Panc1 (cell line): ENCODE results near the gene ITGA11. TPM values are rescaled to one million over a fixed set of nuclear protein-coding genes. Genes with fewer than 3 reads are reported as not detected.

Experiments used
- ATAC-seq: fragments of 200-7000 bp; cut with Tn5 transposase; 2 replicates; pipeline ENCODE4 v1.9.1; 2020; ENCODE audit warnings: mild to moderate bottlenecking, moderate library complexity
- BruUV-seq: library from RNA; stranded (reverse); fragments of 400-500 nt; replicated peaks from 2 replicates; lab custom pipeline; 2021; lab: Mats Ljungman, UMichigan
- CTCF ChIA-PET: fragments of 300-600 bp; sonication (Branson Sonifier 250); formaldehyde crosslinking; loops from one replicate; lab custom pipeline; 2022; ENCODE audit warnings: antibody characterized with exemption; lab: Charles Lee
- POLR2A ChIA-PET: fragments of 300-600 bp; sonication (Branson Sonifier 250); formaldehyde crosslinking; loops from one replicate; lab custom pipeline; 2022; ENCODE audit warnings: antibody characterized with exemption; lab: Charles Lee
- DNase-seq: peaks from one replicate; pipeline ENCODE4 v3.0.0-alpha.2; 2010; ENCODE audit warnings: low read depth, low spot score
- H3K27ac ChIP-seq: 2 replicates; pipeline ENCODE4 v1.5.1; 2011; ENCODE audit warnings: mild to moderate bottlenecking, low read length, inconsistent platforms
- H3K27me3 ChIP-seq: fragments of 200-500 bp; sonication (Bioruptor generic); 2 replicates; pipeline ENCODE4 v1.6.0; 2014; ENCODE audit warnings: low read length, inconsistent platforms; ENCODE audit not compliant: control insufficient read depth, insufficient read depth
- H3K36me3 ChIP-seq: fragments of 200-500 bp; sonication (Bioruptor generic); 2 replicates; pipeline ENCODE4 v1.5.1; 2014; ENCODE audit warnings: inconsistent platforms, mild to moderate bottlenecking, low read length, moderate library complexity; ENCODE audit not compliant: control insufficient read depth, insufficient read depth
- H3K4me1 ChIP-seq: 2 replicates; pipeline ENCODE4 v1.5.1; 2011; ENCODE audit warnings: inconsistent platforms, mild to moderate bottlenecking, low read length, moderate library complexity; ENCODE audit not compliant: control insufficient read depth, insufficient read depth
- H3K4me3 ChIP-seq, 2 experiments: 2 replicates each; pipeline ENCODE4 v1.5.1; 2011 to 2012; ENCODE audit warnings: low read depth in 2 of 2, low read length in 2 of 2, mild to moderate bottlenecking in 2 of 2, inconsistent platforms in 1 of 2, moderate library complexity in 1 of 2
- H3K9me3 ChIP-seq: fragments of 200-500 bp; sonication (Bioruptor generic); 2 replicates; pipeline ENCODE4 v1.5.1; 2014; ENCODE audit warnings: low read depth, mild to moderate bottlenecking, inconsistent platforms, low read length, moderate library complexity; ENCODE audit not compliant: control insufficient read depth, insufficient read depth
- CTCF ChIP-seq: fragments of 450-650 bp; IDR thresholded peaks from 2 replicates; pipeline ENCODE4 v1.5.1; 2017; ENCODE audit warnings: mild to moderate bottlenecking
- POLR2AphosphoS5 ChIP-seq: IDR thresholded peaks from 2 replicates; pipeline ENCODE4 v1.6.1; 2012; ENCODE audit warnings: mild to moderate bottlenecking, low read depth, low read length, moderate library complexity
- SIN3A ChIP-seq: IDR thresholded peaks from 2 replicates; pipeline ENCODE4 v1.6.1; 2012; ENCODE audit warnings: low read depth, mild to moderate bottlenecking, low read length, moderate library complexity, borderline replicate concordance; ENCODE audit not compliant: insufficient read depth
- TCF7L2 ChIP-seq: IDR thresholded peaks from 2 replicates; pipeline ENCODE4 v1.6.1; 2011; ENCODE audit warnings: mild to moderate bottlenecking, low read depth, low read length, inconsistent platforms
- in situ Hi-C: cut with HindIII; loops from 2 replicates; pipeline ENCODE4 v1.10.0; 2016; ENCODE audit warnings: low sequenced_read_pairs, low pct_unique_long_range_greater_than_20kb
- intact Hi-C: fragments of 100-400 bp; cut with micrococcal nuclease; formaldehyde crosslinking; loops from one replicate; pipeline ENCODE4 v1.10.0; 2022; ENCODE audit not compliant: unreplicated experiment
- total RNA-seq: library from RNA; stranded (reverse); gene quantifications from one replicate; pipeline ENCODE4 v1.2.1, GENCODE V29; 2021; ENCODE audit not compliant: unreplicated experiment
- TF ChIP-seq, protein P1 (sequence below), 2 experiments: IDR thresholded peaks; 2 replicates each; pipeline ENCODE4 v1.6.1; 2011 to 2012; ENCODE audit warnings: low read depth in 2 of 2, control low read depth in 1 of 2, low read length in 1 of 2, mild to moderate bottlenecking in 1 of 2, moderate library complexity in 1 of 2; ENCODE audit not compliant: insufficient read depth in 1 of 2

ITGA11 gene
- total RNA-seq, 1 experiment from 2014 or later = 0.28 TPM

DNA sequence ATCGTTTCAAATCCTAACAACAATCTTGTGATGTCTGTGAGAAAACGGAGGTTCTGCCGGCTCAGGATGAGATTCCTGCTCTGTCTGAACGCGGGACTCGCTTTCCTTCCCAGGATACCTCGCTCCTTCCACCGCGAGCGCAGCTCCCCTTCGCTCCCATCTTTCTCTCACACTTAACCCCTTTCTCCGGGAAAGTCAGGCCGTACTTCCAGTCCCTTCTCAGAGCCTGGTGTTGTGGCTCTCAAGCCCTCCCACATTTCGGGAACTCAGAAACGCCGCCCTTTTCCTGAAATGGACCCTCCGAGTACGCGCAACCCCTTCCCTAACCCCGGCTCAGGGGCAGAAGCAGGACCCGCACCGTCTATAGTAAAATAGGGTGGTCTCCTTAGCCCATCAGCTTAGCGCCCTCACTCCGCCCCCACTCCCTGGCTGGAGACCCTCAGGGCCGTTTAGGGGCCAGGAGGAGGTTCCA, 154.8 kb downstream of the ITGA11 start:
- ChIA-PET CTCF (interaction anchor here (2.2 kb wide), 1 partner anchor 24 kb away, joined by 5 read pairs; no protein-coding TSS in a partner anchor), POLR2A (interaction anchor here (0.6 to 1.2 kb wide), 3 partner anchors 433 to 921 kb away, joined by 3 to 4 read pairs (median 3); no protein-coding TSS in a partner anchor)
- Histone ChIP-seq H3K4me1 (peaks cover 34% of the 10 kb centered on the region), H3K4me3 (peak overlapping the region; percentile 81 to 98), H3K36me3 (peaks cover 6% of the 10 kb centered on the region; the same call in 1 of the 2 replicates), H3K27ac (peak overlapping the region; percentile 99), H3K9me3 (no peaks in the 10 kb centered on the region), H3K27me3 (no peaks in the 10 kb centered on the region)
- intact Hi-C loops = no loop called here
- DNase-seq (no peak), ATAC-seq (peak; percentile 31)
- TF ChIP-seq CTCF (no peak), TCF7L2 (no peak), POLR2AphosphoS5 (no peak)
- TF ChIP-seq, protein P1, sequence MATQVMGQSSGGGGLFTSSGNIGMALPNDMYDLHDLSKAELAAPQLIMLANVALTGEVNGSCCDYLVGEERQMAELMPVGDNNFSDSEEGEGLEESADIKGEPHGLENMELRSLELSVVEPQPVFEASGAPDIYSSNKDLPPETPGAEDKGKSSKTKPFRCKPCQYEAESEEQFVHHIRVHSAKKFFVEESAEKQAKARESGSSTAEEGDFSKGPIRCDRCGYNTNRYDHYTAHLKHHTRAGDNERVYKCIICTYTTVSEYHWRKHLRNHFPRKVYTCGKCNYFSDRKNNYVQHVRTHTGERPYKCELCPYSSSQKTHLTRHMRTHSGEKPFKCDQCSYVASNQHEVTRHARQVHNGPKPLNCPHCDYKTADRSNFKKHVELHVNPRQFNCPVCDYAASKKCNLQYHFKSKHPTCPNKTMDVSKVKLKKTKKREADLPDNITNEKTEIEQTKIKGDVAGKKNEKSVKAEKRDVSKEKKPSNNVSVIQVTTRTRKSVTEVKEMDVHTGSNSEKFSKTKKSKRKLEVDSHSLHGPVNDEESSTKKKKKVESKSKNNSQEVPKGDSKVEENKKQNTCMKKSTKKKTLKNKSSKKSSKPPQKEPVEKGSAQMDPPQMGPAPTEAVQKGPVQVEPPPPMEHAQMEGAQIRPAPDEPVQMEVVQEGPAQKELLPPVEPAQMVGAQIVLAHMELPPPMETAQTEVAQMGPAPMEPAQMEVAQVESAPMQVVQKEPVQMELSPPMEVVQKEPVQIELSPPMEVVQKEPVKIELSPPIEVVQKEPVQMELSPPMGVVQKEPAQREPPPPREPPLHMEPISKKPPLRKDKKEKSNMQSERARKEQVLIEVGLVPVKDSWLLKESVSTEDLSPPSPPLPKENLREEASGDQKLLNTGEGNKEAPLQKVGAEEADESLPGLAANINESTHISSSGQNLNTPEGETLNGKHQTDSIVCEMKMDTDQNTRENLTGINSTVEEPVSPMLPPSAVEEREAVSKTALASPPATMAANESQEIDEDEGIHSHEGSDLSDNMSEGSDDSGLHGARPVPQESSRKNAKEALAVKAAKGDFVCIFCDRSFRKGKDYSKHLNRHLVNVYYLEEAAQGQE (IDR thresholded peaks at IDR 0.05; ENCODE audit: insufficient read depth in 1 of 2, low read depth in 2 of 2, low read length in 1 of 2) = no peak
- no TSS peak for BruUV-seq
- in situ Hi-C loops = no loop called here

- Histone ChIP-seq H3K4me1 (peaks cover 33% of the 10 kb centered on the region), H3K36me3 (peaks cover 6% of the 10 kb centered on the region; the same call in 1 of the 2 replicates), H3K27ac (peak overlapping the region; percentile 99), H3K4me3 (peak overlapping the region; percentile 81 to 98), H3K27me3 (no peaks in the 10 kb centered on the region), H3K9me3 (no peaks in the 10 kb centered on the region)
- POLR2A ChIA-PET = interaction anchor here (0.6 to 1.2 kb wide), 4 partner anchors 321 to 920 kb away, joined by 3 to 5 read pairs (median 4); no protein-coding TSS in a partner anchor
- in situ Hi-C loops (no loop called here), intact Hi-C loops (no loop called here)
- CTCF ChIA-PET = interaction anchor here (2.2 kb wide), 1 partner anchor 24 kb away, joined by 5 read pairs; no protein-coding TSS in a partner anchor
- no peak for ATAC-seq
- TF ChIP-seq POLR2AphosphoS5 (no peak), CTCF (no peak), TCF7L2 (no peak), SIN3A (no peak)
- TF ChIP-seq, protein P1 (IDR thresholded peaks at IDR 0.05; ENCODE audit: insufficient read depth in 1 of 2, low read depth in 2 of 2, low read length in 1 of 2) = no peak
- DNase-seq = no peak
- BruUV-seq = TSS peak; percentile 84
Measured at GRCh38 chr15:68276668-68277067, 155.3 kb downstream of the ITGA11 start.
